ENCODE data around the gene TEDDM1. TPM values are rescaled to one million over a fixed set of nuclear protein-coding genes. Genes with fewer than 3 reads are reported as not detected.
A peak's percentile ranks its signal among the peaks of the same experiment; 100 is the strongest.

The TEDDM1 gene
- total and polyA plus RNA-seq, 2 donors (not counting 3 experiments of a cell fraction or from before 2014, with no cell fraction given) = not detected

DNA sequence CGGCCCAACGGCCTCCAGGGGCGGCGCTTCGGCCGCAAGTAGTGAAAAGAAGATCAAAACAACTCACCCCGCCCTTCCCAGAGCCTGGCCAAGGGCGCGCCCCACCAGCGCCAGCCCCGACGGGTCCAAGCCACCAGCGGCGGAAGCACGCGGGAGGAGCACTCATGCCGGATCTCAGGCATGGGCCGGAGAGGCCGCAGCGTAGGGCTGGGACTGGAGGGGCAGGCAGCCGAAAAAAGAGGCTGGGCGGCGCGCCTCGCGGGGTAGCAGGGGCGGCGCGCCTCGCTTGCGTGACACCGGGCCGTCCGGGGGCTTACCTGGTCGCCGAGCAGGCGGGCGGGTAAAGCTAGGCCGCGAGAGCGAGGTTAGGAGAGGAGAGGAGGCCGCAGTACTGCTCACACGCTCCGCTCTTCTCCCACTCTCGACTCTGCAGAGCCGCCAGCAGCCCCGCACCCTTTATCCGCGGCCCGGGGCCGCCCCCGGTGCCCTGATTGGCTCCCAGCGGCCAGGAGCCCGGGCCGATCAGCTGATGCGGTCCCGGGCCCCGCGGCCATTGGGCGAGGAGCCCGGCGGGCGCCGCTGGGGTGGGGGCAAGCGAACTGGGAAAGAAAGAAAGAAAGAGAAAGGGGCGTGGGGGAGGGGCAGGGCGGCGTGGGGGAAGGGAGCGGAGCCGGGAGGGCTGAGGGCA, 9.0 kb downstream of the TEDDM1 start, which contains the start of gene GLUL:
GLUL (minus strand) TSS at position 429 of the 688 bp plus-strand sequence. CDS start 3,053 bp downstream, outside the sequence.
- H2AFZ ChIP-seq (ENCODE audit: low read depth, low read length) = peak within 1 kb of the TSS; percentile 85
- peak within 1 kb of the TSS; percentile 81 for H3K27ac ChIP-seq (ENCODE audit: insufficient read depth, low read depth, low read length)
- intact Hi-C loops (cut with micrococcal nuclease) (loop anchor here (1.0 to 5.0 kb wide), 6 partner anchors 211 to 1369 kb away; partner anchors contain the start of genes NPL, RGS16 and STX6), dilution Hi-C loops (cut with MboI; ENCODE audit: extremely low pct_ligation_motif_present, low sequenced_read_pairs) (no loop called here)
- peaks cover 14 to 16% of the 10 kb centered on the region in 2 experiments for H3K36me3 ChIP-seq (ENCODE audit: control insufficient read depth in 2 of 2, extremely low read depth in 1 of 2, insufficient read depth in 2 of 2, low read length in 2 of 2)
- H3K9ac ChIP-seq (replicated peaks; ENCODE audit: extremely low read depth, insufficient read depth, low read length) = peak within 1 kb of the TSS; percentile 92
- H3K4me1 ChIP-seq (ENCODE audit: control insufficient read depth, extremely low read depth, insufficient read depth, low read length) = peaks cover 4% of the 10 kb centered on the region
- peak within 1 kb of the TSS; percentile 54 for H3K4me2 ChIP-seq (ENCODE audit: insufficient read depth, low read length)
- H3K27me3 ChIP-seq (ENCODE audit: control insufficient read depth in 2 of 2, insufficient read depth in 2 of 2, low read length in 2 of 2) = no peaks in the 10 kb centered on the region
- DNase-seq (ENCODE audit: low read depth, low spot score) (peak; percentile 94), FAIRE-seq (peak; percentile 83)
- ChIA-PET CTCF (interaction anchor here (0.6 to 10.7 kb wide), 6 partner anchors 15 to 1262 kb away, joined by 3 to 670 read pairs (median 5); no protein-coding TSS in a partner anchor), POLR2A (interaction anchor here (0.6 to 1.3 kb wide), 8 partner anchors 12 to 1939 kb away, joined by 3 to 16 read pairs (median 4); no protein-coding TSS in a partner anchor)
- H3K4me3 ChIP-seq (replicated peaks in 1 of 3; ENCODE audit: insufficient read depth in 1 of 3, low read depth in 1 of 3, low read length in 3 of 3) = peak within 1 kb of the TSS; percentile 70 to 90 (median 76)
- no peaks in the 10 kb centered on the region for H3K9me1 ChIP-seq (replicated peaks; ENCODE audit: control insufficient read depth, extremely low read depth, insufficient read depth, low read length)
- no peaks in the 10 kb centered on the region for H3K9me3 ChIP-seq (replicated peaks; ENCODE audit: control insufficient read depth, insufficient read depth, low read length)
- peaks cover 42% of the 10 kb centered on the region for H3K79me2 ChIP-seq (ENCODE audit: control insufficient read depth, insufficient read depth, low read length)
- TSS peak; percentile 48 for BruUV-seq (replicated peaks)
- H4K20me1 ChIP-seq (replicated peaks; ENCODE audit: control insufficient read depth, extremely low read depth, insufficient read depth, low read length) = peaks cover 5% of the 10 kb centered on the region
- TF ChIP-seq FOS (IDR thresholded peaks at IDR 0.05; ENCODE audit: borderline replicate concordance, insufficient read depth, low read length) = no peak
- TF ChIP-seq EZH2 (IDR thresholded peaks at IDR 0.05; ENCODE audit: borderline replicate concordance, low read depth, low read length, severe bottlenecking) = no peak
- TF ChIP-seq, protein P1, sequence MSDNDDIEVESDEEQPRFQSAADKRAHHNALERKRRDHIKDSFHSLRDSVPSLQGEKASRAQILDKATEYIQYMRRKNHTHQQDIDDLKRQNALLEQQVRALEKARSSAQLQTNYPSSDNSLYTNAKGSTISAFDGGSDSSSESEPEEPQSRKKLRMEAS (IDR thresholded peaks at IDR 0.05; ENCODE audit: insufficient read depth, insufficient read length) = no peak
- TF ChIP-seq JUN (IDR thresholded peaks at IDR 0.05; ENCODE audit: borderline replicate concordance, insufficient read depth, insufficient read length, low read depth) = no peak
- peak; percentile 98 for TF ChIP-seq POLR2AphosphoS5 (IDR thresholded peaks at IDR 0.05; ENCODE audit: insufficient read depth, low read depth, low read length)
- TF ChIP-seq, protein P2, sequence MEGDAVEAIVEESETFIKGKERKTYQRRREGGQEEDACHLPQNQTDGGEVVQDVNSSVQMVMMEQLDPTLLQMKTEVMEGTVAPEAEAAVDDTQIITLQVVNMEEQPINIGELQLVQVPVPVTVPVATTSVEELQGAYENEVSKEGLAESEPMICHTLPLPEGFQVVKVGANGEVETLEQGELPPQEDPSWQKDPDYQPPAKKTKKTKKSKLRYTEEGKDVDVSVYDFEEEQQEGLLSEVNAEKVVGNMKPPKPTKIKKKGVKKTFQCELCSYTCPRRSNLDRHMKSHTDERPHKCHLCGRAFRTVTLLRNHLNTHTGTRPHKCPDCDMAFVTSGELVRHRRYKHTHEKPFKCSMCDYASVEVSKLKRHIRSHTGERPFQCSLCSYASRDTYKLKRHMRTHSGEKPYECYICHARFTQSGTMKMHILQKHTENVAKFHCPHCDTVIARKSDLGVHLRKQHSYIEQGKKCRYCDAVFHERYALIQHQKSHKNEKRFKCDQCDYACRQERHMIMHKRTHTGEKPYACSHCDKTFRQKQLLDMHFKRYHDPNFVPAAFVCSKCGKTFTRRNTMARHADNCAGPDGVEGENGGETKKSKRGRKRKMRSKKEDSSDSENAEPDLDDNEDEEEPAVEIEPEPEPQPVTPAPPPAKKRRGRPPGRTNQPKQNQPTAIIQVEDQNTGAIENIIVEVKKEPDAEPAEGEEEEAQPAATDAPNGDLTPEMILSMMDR (IDR thresholded peaks at IDR 0.05; ENCODE audit: extremely low read depth in 1 of 2, insufficient read depth in 1 of 2, low read depth in 1 of 2, low read length in 2 of 2) = peak in 1 of 2 donors; percentile 33
- TF ChIP-seq POLR2A (IDR thresholded peaks at IDR 0.05; ENCODE audit: low read depth, low read length) = peak; percentile 99

Data from endothelial cell of umbilical vein (primary cell).